PC-9 (cell line): ENCODE results near the gene FBXO10.

ENCODE experiments used
- CTCF ChIP-seq: fragments of 200-600 bp; sonication (generic); conservative IDR thresholded peaks from 2 replicates; pipeline ENCODE4 v1.6.1; 2017; ENCODE audit warnings: mixed run types, antibody characterized with exemption, mild to moderate bottlenecking, moderate library complexity
- EZH2 ChIP-seq: fragments of 200-600 bp; sonication (generic); IDR thresholded peaks from 2 replicates; pipeline ENCODE4 v1.8.0; 2017; ENCODE audit warnings: antibody characterized with exemption, low read depth

GRCh38 chr9:37554318-37554717 is 21.9 kb downstream of the FBXO10 start:
- no peak for TF ChIP-seq EZH2
- TF ChIP-seq CTCF = no peak
